ENCODE results near the gene CENPL. TPM values are rescaled to one million over a fixed set of nuclear protein-coding genes. Genes with fewer than 3 reads are reported as not detected.

CENPL gene
- total and polyA plus RNA-seq, 9 of the 15 experiments (the other 6 are each of a cell fraction or from before 2014, with no cell fraction given), result 33.0 to 52.7 (median 39.7) TPM

DNA sequence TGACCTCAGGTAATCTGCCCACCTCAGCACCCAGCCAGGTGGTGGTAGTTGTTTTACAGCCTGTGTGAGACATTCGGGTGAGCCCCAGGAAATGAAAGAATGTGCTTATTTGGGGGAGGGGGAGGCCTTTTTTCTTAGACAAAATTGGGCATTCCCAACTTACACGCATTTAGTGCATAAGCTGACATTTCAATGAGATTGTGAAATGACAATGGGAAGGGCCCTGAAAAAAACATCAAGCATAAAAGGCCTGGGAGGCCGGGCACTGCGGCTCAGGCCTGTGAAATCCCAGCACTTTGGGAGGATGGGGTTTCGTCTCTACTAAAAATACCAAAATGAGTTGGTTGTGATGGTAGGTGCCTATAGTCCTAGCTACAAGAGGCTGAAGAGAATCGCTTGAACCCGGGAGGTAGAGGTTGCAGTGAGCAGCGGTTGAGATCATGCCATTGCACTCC is 38.1 kb upstream of the CENPL start (continued):
- TF ChIP-seq STAT6 (CRISPR knock-in tag; IDR thresholded peaks at IDR 0.05) (no peak), PREB (CRISPR knock-in tag; IDR thresholded peaks at IDR 0.05) (no peak), ZKSCAN8 (CRISPR knock-in tag; IDR thresholded peaks at IDR 0.05) (no peak), GTF2E2 (tag; IDR thresholded peaks at IDR 0.05) (no peak), IRF1 (CRISPR knock-in tag; IDR thresholded peaks at IDR 0.05; ENCODE audit: borderline replicate concordance) (no peak), YY1 (IDR thresholded peaks at IDR 0.05; ENCODE audit: borderline replicate concordance in 1 of 3, control insufficient read depth in 1 of 3, extremely low read depth in 1 of 3, insufficient read depth in 3 of 3, insufficient read length in 1 of 3, insufficient replicate concordance in 2 of 3, low read depth in 1 of 3, low read length in 2 of 3) (no peak), NONO (IDR thresholded peaks at IDR 0.05; ENCODE audit: low read depth in 2 of 2, low read length in 1 of 2) (no peak), TGIF2 (CRISPR knock-in tag; IDR thresholded peaks at IDR 0.05) (no peak), CBX1 (IDR thresholded peaks at IDR 0.05; ENCODE audit: low read depth) (no peak; the same call in 1 of the 2 replicates), SMARCC2 (IDR thresholded peaks at IDR 0.05; ENCODE audit: low read depth) (no peak), KHSRP (IDR thresholded peaks at IDR 0.05) (no peak), CREM (IDR thresholded peaks at IDR 0.05; ENCODE audit: low read depth) (no peak), ZNF175 (CRISPR knock-in tag; IDR thresholded peaks at IDR 0.05; ENCODE audit: low read depth) (no peak)
- TF ChIP-seq, protein P1, sequence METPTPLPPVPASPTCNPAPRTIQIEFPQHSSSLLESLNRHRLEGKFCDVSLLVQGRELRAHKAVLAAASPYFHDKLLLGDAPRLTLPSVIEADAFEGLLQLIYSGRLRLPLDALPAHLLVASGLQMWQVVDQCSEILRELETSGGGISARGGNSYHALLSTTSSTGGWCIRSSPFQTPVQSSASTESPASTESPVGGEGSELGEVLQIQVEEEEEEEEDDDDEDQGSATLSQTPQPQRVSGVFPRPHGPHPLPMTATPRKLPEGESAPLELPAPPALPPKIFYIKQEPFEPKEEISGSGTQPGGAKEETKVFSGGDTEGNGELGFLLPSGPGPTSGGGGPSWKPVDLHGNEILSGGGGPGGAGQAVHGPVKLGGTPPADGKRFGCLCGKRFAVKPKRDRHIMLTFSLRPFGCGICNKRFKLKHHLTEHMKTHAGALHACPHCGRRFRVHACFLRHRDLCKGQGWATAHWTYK (CRISPR knock-in tag; IDR thresholded peaks at IDR 0.05), result no peak
- TF ChIP-seq, protein P2, sequence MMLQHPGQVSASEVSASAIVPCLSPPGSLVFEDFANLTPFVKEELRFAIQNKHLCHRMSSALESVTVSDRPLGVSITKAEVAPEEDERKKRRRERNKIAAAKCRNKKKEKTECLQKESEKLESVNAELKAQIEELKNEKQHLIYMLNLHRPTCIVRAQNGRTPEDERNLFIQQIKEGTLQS (IDR thresholded peaks at IDR 0.05), result no peak
- TF ChIP-seq, protein P2 (CRISPR knock-in tag; conservative IDR thresholded peaks at IDR 0.05), result no peak
- TF ChIP-seq, protein P3, sequence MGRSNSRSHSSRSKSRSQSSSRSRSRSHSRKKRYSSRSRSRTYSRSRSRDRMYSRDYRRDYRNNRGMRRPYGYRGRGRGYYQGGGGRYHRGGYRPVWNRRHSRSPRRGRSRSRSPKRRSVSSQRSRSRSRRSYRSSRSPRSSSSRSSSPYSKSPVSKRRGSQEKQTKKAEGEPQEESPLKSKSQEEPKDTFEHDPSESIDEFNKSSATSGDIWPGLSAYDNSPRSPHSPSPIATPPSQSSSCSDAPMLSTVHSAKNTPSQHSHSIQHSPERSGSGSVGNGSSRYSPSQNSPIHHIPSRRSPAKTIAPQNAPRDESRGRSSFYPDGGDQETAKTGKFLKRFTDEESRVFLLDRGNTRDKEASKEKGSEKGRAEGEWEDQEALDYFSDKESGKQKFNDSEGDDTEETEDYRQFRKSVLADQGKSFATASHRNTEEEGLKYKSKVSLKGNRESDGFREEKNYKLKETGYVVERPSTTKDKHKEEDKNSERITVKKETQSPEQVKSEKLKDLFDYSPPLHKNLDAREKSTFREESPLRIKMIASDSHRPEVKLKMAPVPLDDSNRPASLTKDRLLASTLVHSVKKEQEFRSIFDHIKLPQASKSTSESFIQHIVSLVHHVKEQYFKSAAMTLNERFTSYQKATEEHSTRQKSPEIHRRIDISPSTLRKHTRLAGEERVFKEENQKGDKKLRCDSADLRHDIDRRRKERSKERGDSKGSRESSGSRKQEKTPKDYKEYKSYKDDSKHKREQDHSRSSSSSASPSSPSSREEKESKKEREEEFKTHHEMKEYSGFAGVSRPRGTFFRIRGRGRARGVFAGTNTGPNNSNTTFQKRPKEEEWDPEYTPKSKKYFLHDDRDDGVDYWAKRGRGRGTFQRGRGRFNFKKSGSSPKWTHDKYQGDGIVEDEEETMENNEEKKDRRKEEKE (IDR thresholded peaks at IDR 0.05; ENCODE audit: borderline replicate concordance in 1 of 2, control insufficient read depth in 1 of 2, low read depth in 2 of 2, low read length in 1 of 2), result no peak
